Cardiac muscle cell (in vitro differentiated cells and primary cell): ENCODE results near the gene HSPA4L. TPM values are rescaled to one million over a fixed set of nuclear protein-coding genes. Genes with fewer than 3 reads are reported as not detected.

Source experiments
- DNase-seq, 2 donors: peaks; one replicate each; pipeline versions ENCODE4 v3.0.0 to v3.0.0-alpha.2; 2010 to 2017; ENCODE audit warnings: low read depth in 1 of 2, low spot score in 1 of 2
- H3K27ac ChIP-seq: fragments of 200-600 bp; sonication (generic); 2 replicates; pipeline ENCODE4 v1.5.1; 2016
- H3K27me3 ChIP-seq: fragments of 200-600 bp; sonication (generic); 2 replicates; pipeline ENCODE4 v1.6.0; 2016; ENCODE audit warnings: control low read depth
- H3K36me3 ChIP-seq: fragments of 200-600 bp; sonication (generic); 2 replicates; pipeline ENCODE4 v1.5.1; 2016; ENCODE audit warnings: control low read depth
- H3K4me1 ChIP-seq: fragments of 200-600 bp; sonication (generic); 2 replicates; pipeline ENCODE4 v1.8.1; 2017; ENCODE audit warnings: low read depth, mild to moderate bottlenecking, mixed run types
- H3K4me3 ChIP-seq: fragments of 200-600 bp; sonication (generic); 2 replicates; pipeline ENCODE4 v1.5.1; 2016; ENCODE audit warnings: mild to moderate bottlenecking
- H3K9me3 ChIP-seq: fragments of 200-600 bp; sonication (generic); 2 replicates; pipeline ENCODE4 v1.5.1; 2017; ENCODE audit warnings: low read depth, mild to moderate bottlenecking, control low read depth
- polyA plus RNA-seq: library from polyadenylated mRNA; unstranded; fragments of >200 nt; fragmentation: Nextera tagmentation; extraction: Ambion mirVana; gene quantifications from 2 replicates; pipeline ENCODE4 v1.2.1, GENCODE V29; 2016
- total RNA-seq: library from RNA; depleted of rRNA; stranded (reverse); fragments of >200 nt; gene quantifications from 2 replicates; pipeline ENCODE4 v1.2.3, GENCODE V29; 2016
- TF ChIP-seq, protein P1 (sequence below): IDR thresholded peaks from 2 replicates; pipeline ENCODE4 v1.5.1; 2012; ENCODE audit warnings: low read depth, mild to moderate bottlenecking, low read length

Gene HSPA4L
- total and polyA plus RNA-seq, 2 experiments from 2014 or later: 2.4 to 2.6 TPM

DNA sequence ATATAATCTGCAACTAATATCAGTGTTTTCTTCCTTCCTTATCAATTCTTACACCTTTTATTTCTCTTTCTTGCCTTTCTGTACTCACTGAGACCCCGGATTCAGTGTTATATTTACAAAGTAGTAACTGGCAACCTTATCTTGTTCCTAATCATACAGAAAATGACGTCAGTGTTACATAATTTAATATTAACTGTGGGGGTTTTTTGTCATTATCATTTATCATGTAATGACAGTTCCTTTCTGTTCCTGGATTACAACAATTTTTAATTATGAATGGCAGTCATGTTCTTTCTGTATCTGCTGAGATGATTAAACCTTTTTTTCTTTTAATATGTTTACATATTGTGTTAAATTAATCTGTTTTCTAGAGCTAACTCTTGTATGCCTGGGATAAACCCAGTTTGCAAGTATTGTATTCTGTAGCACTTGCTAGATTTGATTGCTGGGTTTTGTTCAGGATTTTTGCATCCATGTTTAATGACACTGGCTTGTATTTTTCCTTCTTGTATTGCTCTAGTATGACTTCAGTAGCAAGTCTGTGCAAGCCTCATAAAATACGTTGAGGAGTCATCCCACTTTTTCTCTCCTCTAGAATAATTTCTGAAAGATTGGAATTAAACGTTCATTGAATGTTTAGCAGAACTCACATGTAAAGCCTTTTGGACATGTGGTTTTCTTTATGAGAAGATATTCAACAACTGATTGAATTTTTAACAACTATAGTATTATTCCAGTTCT is 10.4 kb upstream of the HSPA4L start:
- Histone ChIP-seq H3K27me3 (no peaks in the 10 kb centered on the region), H3K27ac (no peak overlapping the region), H3K4me1 (no peaks in the 10 kb centered on the region), H3K9me3 (no peaks in the 10 kb centered on the region), H3K36me3 (no peaks in the 10 kb centered on the region), H3K4me3 (no peak overlapping the region)
- DNase-seq: no peak
- TF ChIP-seq, protein P1, sequence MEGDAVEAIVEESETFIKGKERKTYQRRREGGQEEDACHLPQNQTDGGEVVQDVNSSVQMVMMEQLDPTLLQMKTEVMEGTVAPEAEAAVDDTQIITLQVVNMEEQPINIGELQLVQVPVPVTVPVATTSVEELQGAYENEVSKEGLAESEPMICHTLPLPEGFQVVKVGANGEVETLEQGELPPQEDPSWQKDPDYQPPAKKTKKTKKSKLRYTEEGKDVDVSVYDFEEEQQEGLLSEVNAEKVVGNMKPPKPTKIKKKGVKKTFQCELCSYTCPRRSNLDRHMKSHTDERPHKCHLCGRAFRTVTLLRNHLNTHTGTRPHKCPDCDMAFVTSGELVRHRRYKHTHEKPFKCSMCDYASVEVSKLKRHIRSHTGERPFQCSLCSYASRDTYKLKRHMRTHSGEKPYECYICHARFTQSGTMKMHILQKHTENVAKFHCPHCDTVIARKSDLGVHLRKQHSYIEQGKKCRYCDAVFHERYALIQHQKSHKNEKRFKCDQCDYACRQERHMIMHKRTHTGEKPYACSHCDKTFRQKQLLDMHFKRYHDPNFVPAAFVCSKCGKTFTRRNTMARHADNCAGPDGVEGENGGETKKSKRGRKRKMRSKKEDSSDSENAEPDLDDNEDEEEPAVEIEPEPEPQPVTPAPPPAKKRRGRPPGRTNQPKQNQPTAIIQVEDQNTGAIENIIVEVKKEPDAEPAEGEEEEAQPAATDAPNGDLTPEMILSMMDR: no peak

DNA sequence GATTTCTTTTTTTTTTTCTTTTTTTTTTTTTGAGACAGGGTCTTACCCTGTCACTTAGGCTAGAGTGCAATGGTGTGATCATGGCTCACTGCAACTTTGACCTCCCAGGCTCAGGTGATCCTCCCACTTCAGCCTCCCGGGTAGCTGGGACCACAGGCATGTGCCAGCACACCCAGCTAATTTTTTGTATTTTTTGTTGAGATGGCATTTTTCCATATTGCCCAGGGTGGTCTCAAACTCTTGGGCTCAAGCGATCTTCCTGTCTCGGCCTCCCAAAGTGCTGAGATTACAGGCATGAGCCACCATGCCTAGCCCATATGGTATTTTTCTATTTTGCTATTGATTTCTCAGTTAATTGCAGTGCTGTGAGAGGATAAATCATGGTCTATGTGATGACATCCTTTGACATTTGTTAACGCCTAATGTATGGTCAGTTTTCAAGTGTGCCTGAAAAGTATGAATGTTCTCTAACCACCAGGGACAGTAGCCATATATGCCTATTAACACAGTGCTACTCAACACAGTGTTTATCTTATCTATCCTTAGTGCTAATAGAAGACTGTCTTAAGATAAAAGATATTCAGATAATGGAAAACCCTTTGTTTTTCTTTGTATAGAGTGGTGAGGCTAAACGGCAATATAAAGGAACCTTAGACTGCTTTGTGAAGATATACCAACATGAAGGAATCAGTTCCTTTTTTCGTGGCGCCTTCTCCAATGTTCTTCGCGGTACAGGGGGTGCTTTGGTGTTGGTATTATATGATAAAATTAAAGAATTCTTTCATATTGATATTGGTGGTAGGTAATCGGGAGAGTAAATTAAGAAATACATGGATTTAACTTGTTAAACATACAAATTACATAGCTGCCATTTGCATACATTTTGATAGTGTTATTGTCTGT is 9.1 kb upstream of the HSPA4L start:
- Histone ChIP-seq H3K36me3 (no peaks in the 10 kb centered on the region), H3K27me3 (no peaks in the 10 kb centered on the region), H3K4me3 (no peak overlapping the region), H3K4me1 (peaks cover 5% of the 10 kb centered on the region), H3K9me3 (no peaks in the 10 kb centered on the region), H3K27ac (no peak overlapping the region)
- TF ChIP-seq, protein P1: no peak
- no peak for DNase-seq

DNA sequence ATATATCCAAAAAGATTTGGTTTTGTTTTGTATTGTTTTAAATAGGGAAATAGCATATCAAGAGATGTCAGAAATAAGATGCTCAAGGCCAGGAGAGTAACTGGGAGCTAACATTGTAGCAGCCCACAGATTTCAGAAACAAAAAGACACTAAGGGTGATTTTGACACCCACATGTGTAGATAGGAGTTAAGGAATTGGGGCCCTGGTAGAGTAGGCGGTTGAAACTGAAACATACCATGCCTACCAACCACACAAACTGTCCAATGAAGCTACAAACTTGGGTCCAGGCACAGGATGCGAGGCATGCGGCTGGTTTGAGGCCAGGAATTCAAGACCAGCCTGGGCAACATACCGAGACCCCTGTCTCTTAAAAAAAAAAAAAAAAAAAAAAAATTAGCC is 6.3 kb upstream of the HSPA4L start:
- TF ChIP-seq, protein P1: no peak
- H3K27ac ChIP-seq: no peak overlapping the region
- H3K4me1 ChIP-seq: peaks cover 13% of the 10 kb centered on the region
- no peak overlapping the region for H3K4me3 ChIP-seq
- H3K36me3 ChIP-seq: no peaks in the 10 kb centered on the region
- no peak for DNase-seq
- H3K27me3 ChIP-seq: no peaks in the 10 kb centered on the region
- H3K9me3 ChIP-seq: no peaks in the 10 kb centered on the region

DNA sequence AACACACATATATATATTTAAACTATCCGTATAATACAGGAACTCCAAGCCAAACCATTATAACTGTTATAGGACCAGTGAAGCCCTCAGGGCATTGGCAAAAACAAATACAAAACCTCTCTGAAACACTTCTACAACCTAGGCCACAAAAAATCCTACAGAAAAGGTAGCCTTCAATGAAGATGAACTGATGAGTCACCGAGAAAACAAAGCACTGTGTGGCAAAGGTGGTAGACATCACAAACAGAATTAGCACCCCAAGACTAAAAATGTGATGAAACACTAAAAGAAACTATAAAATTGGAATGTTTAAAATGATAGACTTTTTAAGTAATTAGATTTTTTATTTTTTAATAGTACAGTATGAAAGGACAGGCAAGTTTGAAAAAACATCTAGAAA is 5.5 kb upstream of the HSPA4L start:
- Histone ChIP-seq H3K27ac (no peak overlapping the region), H3K4me1 (peaks cover 13% of the 10 kb centered on the region), H3K27me3 (no peaks in the 10 kb centered on the region), H3K4me3 (no peak overlapping the region), H3K9me3 (no peaks in the 10 kb centered on the region), H3K36me3 (no peaks in the 10 kb centered on the region)
- TF ChIP-seq, protein P1: no peak
- no peak for DNase-seq

- no peak overlapping the region for H3K4me3 ChIP-seq
- H3K27me3 ChIP-seq: peaks cover 2% of the 10 kb centered on the region
- no peak for DNase-seq
- H3K4me1 ChIP-seq: peaks cover 13% of the 10 kb centered on the region
- H3K9me3 ChIP-seq: no peaks in the 10 kb centered on the region
- TF ChIP-seq, protein P1: no peak
- H3K36me3 ChIP-seq: no peaks in the 10 kb centered on the region
- H3K27ac ChIP-seq: peak overlapping the region; percentile 19
Measured at GRCh38 chr4:127777487-127777886, 4.6 kb upstream of the HSPA4L start.
